Upper lobe of left lung (tissue), 4 donors: ENCODE results near the gene JARID2.

Experiments
- POLR2A ChIP-seq, 4 donors: fragments of 450-650 bp; IDR thresholded peaks; one replicate each; pipeline ENCODE4 v1.5.1; 2016 to 2017; ENCODE audit warnings: antibody characterized with exemption in 4 of 4, mild to moderate bottlenecking in 2 of 4
- POLR2AphosphoS5 ChIP-seq, 2 donors: sonication (generic); formaldehyde crosslinking; IDR thresholded peaks; one replicate each; pipeline ENCODE4 v1.5.1; 2017; ENCODE audit warnings: antibody characterized with exemption in 2 of 2

- TF ChIP-seq POLR2AphosphoS5 (IDR thresholded peaks at IDR 0.05) (no peak), POLR2A (IDR thresholded peaks at IDR 0.05) (no peak)
These were observed 230.0 kb downstream of the JARID2 start for GRCh38 chr6:15475872-15476271.
